Measurements from ENCODE around the gene TEX55. TPM values are rescaled to one million over a fixed set of nuclear protein-coding genes. Genes with fewer than 3 reads are reported as not detected.

The TEX55 gene
- total and polyA plus RNA-seq, 2 of the 4 experiments (the other 2 are of a cell fraction): not detected

GRCh38 chr3:119175872-119176756 is 30.1 kb downstream of the TEX55 start:
- in situ Hi-C loops (cut with MboI; ENCODE audit: low sequenced_read_pairs): no loop called here
- no peak overlapping the region for H2AFZ ChIP-seq (replicated peaks; ENCODE audit: low read length, poor library complexity)
- H2AK5ac ChIP-seq (ENCODE audit: low read depth, low read length): peak overlapping the region; percentile 7; the same call in 1 of the 2 replicates
- H3K27me3 ChIP-seq (ENCODE audit: control insufficient read depth, insufficient read depth, low read length): no peaks in the 10 kb centered on the region
- H2BK15ac ChIP-seq (ENCODE audit: low read depth, low read length): peak overlapping the region; percentile 77; the same call in 1 of the 3 replicates
- no peak for TF ChIP-seq CTCF (conservative IDR thresholded peaks at IDR 0.05; ENCODE audit: low read depth, low read length)
- TF ChIP-seq MAFK (IDR thresholded peaks at IDR 0.05; ENCODE audit: low read depth, low read length): no peak
- TF ChIP-seq CEBPB (IDR thresholded peaks at IDR 0.05; ENCODE audit: low read depth, low read length): peak; percentile 79
- TF ChIP-seq BHLHE40 (IDR thresholded peaks at IDR 0.05; ENCODE audit: low read depth, low read length): no peak
- no peak for TF ChIP-seq RCOR1 (IDR thresholded peaks at IDR 0.05; ENCODE audit: insufficient replicate concordance, low read length)
- TF ChIP-seq POLR2A (IDR thresholded peaks at IDR 0.05; ENCODE audit: low read depth, low read length): no peak
- no peak for TF ChIP-seq MXI1 (IDR thresholded peaks at IDR 0.05; ENCODE audit: borderline replicate concordance, low read depth, low read length)
- no peak for TF ChIP-seq SMC3 (IDR thresholded peaks at IDR 0.05; ENCODE audit: low read depth, low read length)
- TF ChIP-seq RAD21 (IDR thresholded peaks at IDR 0.05; ENCODE audit: low read length): no peak
- 93% methylated on average over 3 of the region's 10 CpGs; no CpG with 5 or more reads in 1 of the 2 experiments for WGBS, 2 experiments (ENCODE audit: extremely low coverage in 2 of 2, insufficient read length in 1 of 2)
- H3K56ac ChIP-seq (ENCODE audit: extremely low read depth, insufficient read depth, low read length): no peak overlapping the region
- H3K14ac ChIP-seq (replicated peaks; ENCODE audit: low read depth, low read length): peak overlapping the region; percentile 51; the same call in 1 of the 2 replicates
- intact Hi-C loops (cut with micrococcal nuclease): no loop called here
- peak overlapping the region; percentile 58; the same call in 1 of the 2 replicates for H2BK20ac ChIP-seq (ENCODE audit: low read depth, low read length)
- ATAC-seq (ENCODE audit: low read depth) (peak; percentile 53), DNase-seq (peak; percentile 25)
- H4K91ac ChIP-seq (ENCODE audit: insufficient read depth, low read depth, low read length): peak overlapping the region; percentile 49
- CTCF ChIA-PET: interaction anchor here (0.9 kb wide), 1 partner anchor 65 kb away, joined by 3 read pairs; no protein-coding TSS in a partner anchor
- dilution Hi-C loops (cut with HindIII; ENCODE audit: low sequenced_read_pairs, unreplicated experiment): no loop called here
- peak overlapping the region; percentile 92; the same call in 1 of the 2 replicates for H3K18ac ChIP-seq (ENCODE audit: low read depth, low read length)
- H3K27ac ChIP-seq (ENCODE audit: insufficient read depth, low read length): no peak overlapping the region
- BruUV-seq (replicated peaks): no TSS peak
- H4K20me1 ChIP-seq (ENCODE audit: insufficient read depth, low read length): no peaks in the 10 kb centered on the region
- H3K36me3 ChIP-seq (ENCODE audit: control insufficient read depth, insufficient read depth, low read length): no peaks in the 10 kb centered on the region
- 0 out of 2 replicates have a peak, but pooled peaks cover under 1% of the 10 kb centered on the region for H3K9me1 ChIP-seq (ENCODE audit: insufficient read depth, low read length)
- no peak overlapping the region; the same call in 1 of the 2 replicates for H3K4ac ChIP-seq (ENCODE audit: low read depth, low read length)
- H3K4me2 ChIP-seq (ENCODE audit: low read depth, low read length): no peak overlapping the region
- H3K4me1 ChIP-seq (ENCODE audit: control insufficient read depth, insufficient read depth, low read length): peaks cover 5% of the 10 kb centered on the region; the same call in 1 of the 2 replicates
- H3K4me3 ChIP-seq (ENCODE audit: insufficient read depth, low read depth, low read length): no peak overlapping the region
- peak overlapping the region; percentile 80 for H2BK120ac ChIP-seq (ENCODE audit: low read depth, low read length)
- no peak overlapping the region; the same call in 1 of the 2 replicates for H3K9ac ChIP-seq (ENCODE audit: low read depth, low read length)
- no peak overlapping the region for H2AK9ac ChIP-seq (replicated peaks; ENCODE audit: low read depth, low read length, poor library complexity)
- H3K9me3 ChIP-seq (ENCODE audit: control insufficient read depth, insufficient read depth, low read length): no peaks in the 10 kb centered on the region
- H4K5ac ChIP-seq (ENCODE audit: low read depth, low read length): peak overlapping the region; percentile 86; the same call in 1 of the 2 replicates
- POLR2A ChIA-PET (ENCODE audit: unreplicated experiment): no interaction called here
- no peaks in the 10 kb centered on the region for H3K79me1 ChIP-seq (ENCODE audit: low read depth in 1 of 2, low read length in 2 of 2)
- H4K8ac ChIP-seq (ENCODE audit: low read depth in 2 of 2, low read length in 2 of 2): peak overlapping the region; percentile 14 to 55; a peak in 2 of 4 replicates
- H3K23ac ChIP-seq (ENCODE audit: low read depth, low read length): 0 out of 2 replicates have a peak overlapping the region, but pooled peaks have one; percentile 76
- H2BK5ac ChIP-seq (ENCODE audit: low read depth, low read length, poor library complexity, severe bottlenecking): peak overlapping the region; percentile 50

All from IMR-90 (cell line).